GM19328 (cell line): Measurements from ENCODE around the gene SLC12A9.
"Not testable (repeated sequence)": the region's sequence is repeated elsewhere in the genome, so short reads cannot be mapped to it uniquely, and the experiment has no call there.

Experiments used
- ATAC-seq: cut with Tn5 transposase; IDR thresholded peaks from one replicate; pipeline ENCODE4 v1.9.1; 2021; ENCODE audit warnings: mild to moderate bottlenecking, moderate library complexity; ENCODE audit not compliant: unreplicated experiment

The SLC12A9 gene

GRCh38 chr7:100894860-100895700 lies 42.6 kb downstream of the SLC12A9 start:
- no peak for ATAC-seq

- ATAC-seq: no peak
These were observed 43.1 kb downstream of the SLC12A9 start, which contains the start of gene ACHE for GRCh38 chr7:100895701-100895955. Gene ACHE, minus strand, starts transcription at chr7:100895888. Its CDS starts 1,656 bp downstream, at chr7:100894232.

- no peak for ATAC-seq
These were observed 43.6 kb downstream of the SLC12A9 start for GRCh38 chr7:100895956-100896731.

- no peak for ATAC-seq
These were observed 44.5 kb downstream of the SLC12A9 start for GRCh38 chr7:100896732-100897608.

- no peak for ATAC-seq
These were observed 45.4 kb downstream of the SLC12A9 start for GRCh38 chr7:100897772-100898454.

- ATAC-seq: no peak
These were observed 46.9 kb downstream of the SLC12A9 start for GRCh38 chr7:100899432-100899831.

GRCh38 chr7:100900978-100901377 lies 48.5 kb downstream of the SLC12A9 start:
- ATAC-seq: no peak

GRCh38 chr7:100901921-100902332 lies 49.4 kb downstream of the SLC12A9 start:
- ATAC-seq: no peak

- ATAC-seq: no peak
These were observed 50.1 kb downstream of the SLC12A9 start for GRCh38 chr7:100902638-100903037.

GRCh38 chr7:100908512-100908911 lies 56.0 kb downstream of the SLC12A9 start:
- no peak for ATAC-seq

GRCh38 chr7:100910443-100910842 lies 57.9 kb downstream of the SLC12A9 start:
- ATAC-seq: not testable (repeated sequence)

- ATAC-seq: no peak
These were observed 59.0 kb downstream of the SLC12A9 start for GRCh38 chr7:100911484-100911883.

- ATAC-seq: no peak
These were observed 61.8 kb downstream of the SLC12A9 start for GRCh38 chr7:100914208-100914878.

GRCh38 chr7:100914879-100915447 lies 62.5 kb downstream of the SLC12A9 start:
- ATAC-seq: no peak
